ENCODE data around the gene CRYGB.

DNA sequence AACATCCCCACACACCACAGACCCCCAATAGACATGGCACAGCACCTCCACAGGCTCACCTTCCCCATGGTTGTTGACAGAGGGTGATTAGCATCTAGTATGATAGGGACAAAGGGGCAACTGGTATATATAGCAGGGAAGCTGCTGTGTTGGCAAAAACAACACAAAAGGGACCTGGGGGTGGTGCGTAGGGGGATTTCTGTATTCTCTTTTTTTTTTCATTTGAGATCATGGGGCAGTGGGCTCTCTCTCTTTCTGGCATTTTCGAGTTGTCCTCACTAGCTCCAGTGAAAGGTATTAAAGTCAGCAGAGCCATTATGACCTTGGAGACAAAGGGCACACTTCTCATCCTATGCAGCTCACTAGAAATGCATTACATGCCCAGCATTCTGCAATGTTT is 17.5 kb upstream of the CRYGB start, which contains the start of gene CRYGA:
- TF ChIP-seq CTCF (IDR thresholded peaks at IDR 0.05; ENCODE audit: low read length) (no peak), EZH2 (optimal IDR thresholded peaks at IDR 0.05; ENCODE audit: low read depth, low read length) (no peak), EZH2phosphoT487 (IDR thresholded peaks at IDR 0.05; ENCODE audit: low read length) (no peak)

Data from MM.1S (cell line).